ENCODE results near the gene CNOT6L. TPM values are rescaled to one million over a fixed set of nuclear protein-coding genes. Genes with fewer than 3 reads are reported as not detected.

The CNOT6L gene
- total and polyA plus RNA-seq, 2 of the 13 experiments (the other 11 are each of a cell fraction or from before 2014, with no cell fraction given) = 7.9 to 13.5 TPM

GRCh38 chr4:77852892-77853495 lies 33.8 kb upstream of the CNOT6L start:
- Histone ChIP-seq H4K20me1 (ENCODE audit: insufficient read depth, low read length) (no peaks in the 10 kb centered on the region), H3K4me3 (replicated peaks in 1 of 3; ENCODE audit: insufficient read depth in 1 of 3, low read depth in 2 of 3, low read length in 3 of 3) (no peak overlapping the region), H3K27ac (ENCODE audit: extremely low read length, insufficient read depth, low read length) (no peak overlapping the region), H3K4me1 (ENCODE audit: insufficient read depth, low read length) (no peaks in the 10 kb centered on the region), H3K36me3 (replicated peaks in 1 of 2; ENCODE audit: control insufficient read depth in 1 of 2, insufficient read depth in 2 of 2, low read length in 2 of 2) (no peaks in the 10 kb centered on the region), H3K9ac (ENCODE audit: insufficient read depth, low read depth, low read length) (no peak overlapping the region), H2AFZ (ENCODE audit: low read length) (no peak overlapping the region), H3K9me3 (ENCODE audit: low read length) (no peaks in the 10 kb centered on the region), H3K79me2 (ENCODE audit: insufficient read depth, low read length) (no peaks in the 10 kb centered on the region), H3K27me3 (ENCODE audit: control insufficient read depth in 1 of 2, insufficient read depth in 2 of 2, low read length in 2 of 2) (no peaks in the 10 kb centered on the region), H3K4me2 (ENCODE audit: low read depth, low read length) (no peak overlapping the region)
- no peak for DNase-seq (ENCODE audit: low spot score)
- peak; percentile 47 for ATAC-seq
- no TSS peak for BruUV-seq (replicated peaks)
- WGBS (ENCODE audit: low lambda C conversion rate) = 17% methylated on average over 6 of the region's 7 CpGs
- FAIRE-seq = no peak
- TF ChIP-seq ZNF792 (CRISPR knock-in tag; IDR thresholded peaks at IDR 0.05) (no peak), ISX (CRISPR knock-in tag; conservative IDR thresholded peaks at IDR 0.05) (no peak), ZNF746 (CRISPR knock-in tag; IDR thresholded peaks at IDR 0.05) (no peak), FOXO1 (CRISPR knock-in tag; IDR thresholded peaks at IDR 0.05) (no peak), TAF15 (IDR thresholded peaks at IDR 0.05; ENCODE audit: low read depth, low read length, poor library complexity, severe bottlenecking) (no peak), KLF9 (CRISPR knock-in tag; IDR thresholded peaks at IDR 0.05; ENCODE audit: low read depth) (no peak), ZNF629 (CRISPR knock-in tag; conservative IDR thresholded peaks at IDR 0.05) (no peak), ETV5 (CRISPR knock-in tag; IDR thresholded peaks at IDR 0.05; ENCODE audit: borderline replicate concordance) (no peak), MXD4 (CRISPR knock-in tag; IDR thresholded peaks at IDR 0.05) (no peak), XBP1 (CRISPR knock-in tag; IDR thresholded peaks at IDR 0.05) (no peak), ZSCAN20 (CRISPR knock-in tag; IDR thresholded peaks at IDR 0.05; ENCODE audit: borderline replicate concordance) (no peak), ZNF780A (CRISPR knock-in tag; IDR thresholded peaks at IDR 0.05) (no peak), HCFC1 (IDR thresholded peaks at IDR 0.05; ENCODE audit: low read depth, low read length) (no peak)
- TF ChIP-seq, protein P1, sequence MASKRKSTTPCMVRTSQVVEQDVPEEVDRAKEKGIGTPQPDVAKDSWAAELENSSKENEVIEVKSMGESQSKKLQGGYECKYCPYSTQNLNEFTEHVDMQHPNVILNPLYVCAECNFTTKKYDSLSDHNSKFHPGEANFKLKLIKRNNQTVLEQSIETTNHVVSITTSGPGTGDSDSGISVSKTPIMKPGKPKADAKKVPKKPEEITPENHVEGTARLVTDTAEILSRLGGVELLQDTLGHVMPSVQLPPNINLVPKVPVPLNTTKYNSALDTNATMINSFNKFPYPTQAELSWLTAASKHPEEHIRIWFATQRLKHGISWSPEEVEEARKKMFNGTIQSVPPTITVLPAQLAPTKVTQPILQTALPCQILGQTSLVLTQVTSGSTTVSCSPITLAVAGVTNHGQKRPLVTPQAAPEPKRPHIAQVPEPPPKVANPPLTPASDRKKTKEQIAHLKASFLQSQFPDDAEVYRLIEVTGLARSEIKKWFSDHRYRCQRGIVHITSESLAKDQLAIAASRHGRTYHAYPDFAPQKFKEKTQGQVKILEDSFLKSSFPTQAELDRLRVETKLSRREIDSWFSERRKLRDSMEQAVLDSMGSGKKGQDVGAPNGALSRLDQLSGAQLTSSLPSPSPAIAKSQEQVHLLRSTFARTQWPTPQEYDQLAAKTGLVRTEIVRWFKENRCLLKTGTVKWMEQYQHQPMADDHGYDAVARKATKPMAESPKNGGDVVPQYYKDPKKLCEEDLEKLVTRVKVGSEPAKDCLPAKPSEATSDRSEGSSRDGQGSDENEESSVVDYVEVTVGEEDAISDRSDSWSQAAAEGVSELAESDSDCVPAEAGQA (IDR thresholded peaks at IDR 0.05; ENCODE audit: low read depth) = no peak
- TF ChIP-seq, protein P1 (CRISPR knock-in tag; IDR thresholded peaks at IDR 0.05; ENCODE audit: borderline replicate concordance) = no peak
- TF ChIP-seq, protein P2, sequence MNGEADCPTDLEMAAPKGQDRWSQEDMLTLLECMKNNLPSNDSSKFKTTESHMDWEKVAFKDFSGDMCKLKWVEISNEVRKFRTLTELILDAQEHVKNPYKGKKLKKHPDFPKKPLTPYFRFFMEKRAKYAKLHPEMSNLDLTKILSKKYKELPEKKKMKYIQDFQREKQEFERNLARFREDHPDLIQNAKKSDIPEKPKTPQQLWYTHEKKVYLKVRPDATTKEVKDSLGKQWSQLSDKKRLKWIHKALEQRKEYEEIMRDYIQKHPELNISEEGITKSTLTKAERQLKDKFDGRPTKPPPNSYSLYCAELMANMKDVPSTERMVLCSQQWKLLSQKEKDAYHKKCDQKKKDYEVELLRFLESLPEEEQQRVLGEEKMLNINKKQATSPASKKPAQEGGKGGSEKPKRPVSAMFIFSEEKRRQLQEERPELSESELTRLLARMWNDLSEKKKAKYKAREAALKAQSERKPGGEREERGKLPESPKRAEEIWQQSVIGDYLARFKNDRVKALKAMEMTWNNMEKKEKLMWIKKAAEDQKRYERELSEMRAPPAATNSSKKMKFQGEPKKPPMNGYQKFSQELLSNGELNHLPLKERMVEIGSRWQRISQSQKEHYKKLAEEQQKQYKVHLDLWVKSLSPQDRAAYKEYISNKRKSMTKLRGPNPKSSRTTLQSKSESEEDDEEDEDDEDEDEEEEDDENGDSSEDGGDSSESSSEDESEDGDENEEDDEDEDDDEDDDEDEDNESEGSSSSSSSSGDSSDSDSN (CRISPR knock-in tag; IDR thresholded peaks at IDR 0.05) = no peak
- intact Hi-C loops (cut with micrococcal nuclease; ENCODE audit: unreplicated experiment) (no loop called here), in situ Hi-C loops (cut with HindIII; ENCODE audit: extremely low pct_ligation_motif_present, low pct_unique_long_range_greater_than_20kb) (no loop called here)
- CTCF ChIA-PET (ENCODE audit: low intra/inter-chr PET ratio, low total read pairs) = no interaction called here
- POLR2A ChIA-PET = interaction anchor here (2.1 kb wide), 1 partner anchor 9 kb away, joined by 13 read pairs; the partner anchor contains the start of gene MRPL1
